Neural cell (in vitro differentiated cells): Measurements from ENCODE around the gene OFD1. TPM values are rescaled to one million over a fixed set of nuclear protein-coding genes. Genes with fewer than 3 reads are reported as not detected.

Experiments
- H2AFZ ChIP-seq: fragments of 200-600, 300-800 bp; sonication (generic), shearing (Covaris generic); 2 replicates; pipeline ENCODE4 v1.6.0; 2014; ENCODE audit warnings: low read depth, mild to moderate bottlenecking, antibody characterized with exemption, low read length, moderate library complexity
- H3F3A ChIP-seq: fragments of 200-600 bp; shearing (Covaris generic); 2 replicates; pipeline ENCODE4 v1.6.1; 2016; ENCODE audit warnings: mild to moderate bottlenecking, moderate library complexity, mixed read lengths, antibody characterized with exemption, low read length; ENCODE audit not compliant: insufficient read depth, poor library complexity, severe bottlenecking
- H3K27ac ChIP-seq: fragments of 200-600, 300-800 bp; sonication (generic), shearing (Covaris generic); 2 replicates; pipeline ENCODE4 v1.5.1; 2014; ENCODE audit warnings: mild to moderate bottlenecking, low read length, moderate library complexity
- H3K27me3 ChIP-seq: fragments of 300-800, 200-600 bp; sonication (generic), shearing (Covaris generic); 2 replicates; pipeline ENCODE4 v1.6.0; 2014; ENCODE audit warnings: mild to moderate bottlenecking, low read depth, low read length, moderate library complexity; ENCODE audit not compliant: insufficient read depth
- H3K36me3 ChIP-seq: fragments of 300-800, 200-600 bp; sonication (generic), shearing (Covaris generic); 2 replicates; pipeline ENCODE4 v1.5.1; 2014; ENCODE audit warnings: mild to moderate bottlenecking, antibody characterized with exemption, low read length, moderate library complexity; ENCODE audit not compliant: insufficient read depth
- H3K4me2 ChIP-seq: fragments of 300-800, 200-600 bp; sonication (generic), shearing (Covaris generic); 2 replicates; pipeline ENCODE4 v1.6.0; 2014; ENCODE audit warnings: mild to moderate bottlenecking, low read length
- H3K4me3 ChIP-seq: fragments of 300-800, 200-600 bp; sonication (generic), shearing (Covaris generic); 2 replicates; pipeline ENCODE4 v1.5.1; 2014; ENCODE audit warnings: mild to moderate bottlenecking, low read length, moderate library complexity
- H3K79me2 ChIP-seq: fragments of 200-600 bp; shearing (Covaris generic); replicated peaks from 2 replicates; pipeline ENCODE4 v1.6.0; 2014; ENCODE audit warnings: mild to moderate bottlenecking, low read length, moderate library complexity; ENCODE audit not compliant: insufficient read depth
- H3K9ac ChIP-seq: fragments of 300-800, 200-600 bp; sonication (generic), shearing (Covaris generic); 2 replicates; pipeline ENCODE4 v1.6.1; 2016; ENCODE audit warnings: mild to moderate bottlenecking, low read length, mixed read lengths
- H3K9me2 ChIP-seq: fragments of 200-600 bp; shearing (Covaris generic); 2 replicates; pipeline ENCODE4 v1.6.1; 2016; ENCODE audit warnings: mild to moderate bottlenecking, low read length, mixed read lengths; ENCODE audit not compliant: insufficient read depth
- H3K9me3 ChIP-seq: fragments of 200-600, 300-800 bp; sonication (generic), shearing (Covaris generic); 2 replicates; pipeline ENCODE4 v1.6.1; 2016; ENCODE audit warnings: mild to moderate bottlenecking, mixed run types, low read length, moderate library complexity, mixed read lengths
- H4K20me1 ChIP-seq: fragments of 200-600 bp; shearing (Covaris generic); 2 replicates; pipeline ENCODE4 v1.6.1; 2016; ENCODE audit warnings: mild to moderate bottlenecking, mixed run types; ENCODE audit not compliant: insufficient read depth
- EP300 ChIP-seq: fragments of 450-650 bp; conservative IDR thresholded peaks from 2 replicates; pipeline ENCODE4 v1.6.1; 2014; ENCODE audit warnings: antibody characterized with exemption, mild to moderate bottlenecking, moderate library complexity; ENCODE audit not compliant: poor library complexity, severe bottlenecking
- EZH2 ChIP-seq: fragments of 200-600, 300-800 bp; shearing (Covaris generic), sonication (generic); IDR thresholded peaks from 2 replicates; pipeline ENCODE4 v1.6.1; 2014; ENCODE audit warnings: antibody characterized with exemption, low read length, borderline replicate concordance, mild to moderate bottlenecking; ENCODE audit not compliant: insufficient read depth, poor library complexity, severe bottlenecking
- MXI1 ChIP-seq: fragments of 450-650 bp; conservative IDR thresholded peaks from 2 replicates; pipeline ENCODE4 v1.6.1; 2014; ENCODE audit warnings: antibody characterized with exemption, mild to moderate bottlenecking; ENCODE audit not compliant: poor library complexity, severe bottlenecking
- POLR2AphosphoS5 ChIP-seq: IDR thresholded peaks from 2 replicates; pipeline ENCODE4 v1.6.1; 2012
- RAD21 ChIP-seq: fragments of 450-650 bp; conservative IDR thresholded peaks from 2 replicates; pipeline ENCODE4 v1.6.1; 2014; ENCODE audit warnings: antibody characterized with exemption, mild to moderate bottlenecking, moderate library complexity
- REST ChIP-seq: IDR thresholded peaks from 2 replicates; pipeline ENCODE4 v1.6.1; 2012; ENCODE audit warnings: borderline replicate concordance
- SMC3 ChIP-seq: fragments of 450-650 bp; conservative IDR thresholded peaks from 2 replicates; pipeline ENCODE4 v1.6.1; 2014; ENCODE audit warnings: antibody characterized with exemption, mild to moderate bottlenecking, moderate library complexity; ENCODE audit not compliant: poor library complexity
- TAF1 ChIP-seq: IDR thresholded peaks from 2 replicates; pipeline ENCODE4 v1.6.1; 2012; ENCODE audit warnings: low read depth
- polyA plus RNA-seq: library from polyadenylated mRNA; depleted of rRNA; stranded (reverse); fragments of >200 nt; gene quantifications from 2 replicates; pipeline ENCODE4 v1.2.3, GENCODE V29; 2014
- TF ChIP-seq, protein P1 (sequence below): fragments of 450-650 bp; IDR thresholded peaks from 2 replicates; pipeline ENCODE4 v1.5.1; 2014; ENCODE audit warnings: antibody characterized with exemption, mild to moderate bottlenecking, moderate library complexity; ENCODE audit not compliant: poor library complexity, severe bottlenecking

Gene OFD1
- polyA plus RNA-seq, 1 donor from 2014 or later: 35.1 TPM

GRCh38 chrX:13786048-13786447 is 51.5 kb downstream of the OFD1 start:
- Histone ChIP-seq H3K9me2 (no peaks in the 10 kb centered on the region), H3K27ac (no peak overlapping the region), H3K4me2 (no peak overlapping the region), H3F3A (no peaks in the 10 kb centered on the region), H3K9me3 (no peaks in the 10 kb centered on the region), H2AFZ (no peak overlapping the region), H3K27me3 (no peaks in the 10 kb centered on the region), H3K36me3 (no peaks in the 10 kb centered on the region), H4K20me1 (no peaks in the 10 kb centered on the region), H3K9ac (no peak overlapping the region), H3K79me2 (no peaks in the 10 kb centered on the region), H3K4me3 (no peak overlapping the region)
- TF ChIP-seq EP300 (no peak), TAF1 (no peak), EZH2 (no peak), SMC3 (no peak)

GRCh38 chrX:13790206-13791131 is 55.9 kb downstream of the OFD1 start:
- no peaks in the 10 kb centered on the region for H3F3A ChIP-seq
- no peak overlapping the region for H3K4me2 ChIP-seq
- H3K79me2 ChIP-seq: no peaks in the 10 kb centered on the region
- H3K9me3 ChIP-seq: no peaks in the 10 kb centered on the region
- no peaks in the 10 kb centered on the region for H3K36me3 ChIP-seq
- H4K20me1 ChIP-seq: no peaks in the 10 kb centered on the region
- no peak overlapping the region for H3K9ac ChIP-seq
- no peak overlapping the region for H2AFZ ChIP-seq
- no peak overlapping the region for H3K27ac ChIP-seq
- no peaks in the 10 kb centered on the region for H3K27me3 ChIP-seq
- H3K9me2 ChIP-seq: no peaks in the 10 kb centered on the region
- H3K4me3 ChIP-seq: no peak overlapping the region
- TF ChIP-seq EP300 (no peak), MXI1 (no peak), POLR2AphosphoS5 (no peak), SMC3 (no peak), TAF1 (no peak), EZH2 (no peak), RAD21 (no peak), REST (no peak)
- TF ChIP-seq, protein P1, sequence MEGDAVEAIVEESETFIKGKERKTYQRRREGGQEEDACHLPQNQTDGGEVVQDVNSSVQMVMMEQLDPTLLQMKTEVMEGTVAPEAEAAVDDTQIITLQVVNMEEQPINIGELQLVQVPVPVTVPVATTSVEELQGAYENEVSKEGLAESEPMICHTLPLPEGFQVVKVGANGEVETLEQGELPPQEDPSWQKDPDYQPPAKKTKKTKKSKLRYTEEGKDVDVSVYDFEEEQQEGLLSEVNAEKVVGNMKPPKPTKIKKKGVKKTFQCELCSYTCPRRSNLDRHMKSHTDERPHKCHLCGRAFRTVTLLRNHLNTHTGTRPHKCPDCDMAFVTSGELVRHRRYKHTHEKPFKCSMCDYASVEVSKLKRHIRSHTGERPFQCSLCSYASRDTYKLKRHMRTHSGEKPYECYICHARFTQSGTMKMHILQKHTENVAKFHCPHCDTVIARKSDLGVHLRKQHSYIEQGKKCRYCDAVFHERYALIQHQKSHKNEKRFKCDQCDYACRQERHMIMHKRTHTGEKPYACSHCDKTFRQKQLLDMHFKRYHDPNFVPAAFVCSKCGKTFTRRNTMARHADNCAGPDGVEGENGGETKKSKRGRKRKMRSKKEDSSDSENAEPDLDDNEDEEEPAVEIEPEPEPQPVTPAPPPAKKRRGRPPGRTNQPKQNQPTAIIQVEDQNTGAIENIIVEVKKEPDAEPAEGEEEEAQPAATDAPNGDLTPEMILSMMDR: no peak
